Gastroesophageal sphincter (tissue), 3 donors: ENCODE measurements around the gene SEMA4G.

Experiments
- CTCF ChIP-seq, 4 experiments: fragments of 200-600 bp in 2 of 4; fragments of 450-650 bp in 2 of 4; sonication (generic) in 1 of 4; IDR thresholded peaks; one replicate each; pipeline ENCODE4 v1.5.1; 2017 to 2019; ENCODE audit warnings: antibody characterized with exemption in 4 of 4, mild to moderate bottlenecking in 2 of 4, moderate library complexity in 2 of 4
- EP300 ChIP-seq: sonication (generic); formaldehyde crosslinking; IDR thresholded peaks from one replicate; pipeline ENCODE4 v1.6.1; 2017; ENCODE audit warnings: antibody characterized with exemption, mild to moderate bottlenecking
- POLR2A ChIP-seq, 2 donors: fragments of 450-650 bp; IDR thresholded peaks; one replicate each; pipeline ENCODE4 v1.6.1; 2017; ENCODE audit warnings: antibody characterized with exemption in 2 of 2, mild to moderate bottlenecking in 2 of 2, moderate library complexity in 1 of 2
- POLR2AphosphoS5 ChIP-seq: sonication (generic); formaldehyde crosslinking; IDR thresholded peaks from one replicate; pipeline ENCODE4 v1.6.1; 2017; ENCODE audit warnings: antibody characterized with exemption

DNA sequence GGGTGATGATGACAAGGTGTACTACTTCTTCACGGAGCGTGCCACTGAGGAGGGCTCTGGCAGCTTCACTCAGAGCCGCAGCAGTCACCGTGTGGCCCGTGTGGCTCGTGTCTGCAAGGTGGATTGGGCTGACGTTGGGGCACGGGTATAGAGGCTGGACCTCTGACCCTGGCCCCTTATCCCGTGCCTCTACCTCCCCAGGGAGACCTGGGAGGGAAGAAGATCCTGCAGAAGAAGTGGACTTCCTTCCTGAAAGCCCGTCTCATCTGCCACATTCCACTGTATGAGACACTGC, 9.5 kb downstream of the SEMA4G start:
- TF ChIP-seq CTCF (IDR thresholded peaks at IDR 0.05) = no peak
- no peak for TF ChIP-seq POLR2A (IDR thresholded peaks at IDR 0.05)
- no peak for TF ChIP-seq POLR2AphosphoS5
- TF ChIP-seq EP300 = no peak
